Lower leg skin (tissue), 4 donors: ENCODE measurements around the gene VAMP8. TPM values are rescaled to one million over a fixed set of nuclear protein-coding genes. Genes with fewer than 3 reads are reported as not detected.
"Not testable (repeated sequence)": the region's sequence is repeated elsewhere in the genome, so short reads cannot be mapped to it uniquely, and the experiment has no call there.

Experiments
- DNase-seq, 2 donors: peaks; one replicate each; pipeline ENCODE4 v3.0.0-alpha.2; 2019; ENCODE audit warnings: low spot score in 2 of 2
- H3K4me3 ChIP-seq: fragments of 200-600 bp; sonication (generic); 2 replicates; pipeline ENCODE4 v1.5.1; 2017; ENCODE audit warnings: mild to moderate bottlenecking, low read depth; ENCODE audit not compliant: poor library complexity, severe bottlenecking
- POLR2A ChIP-seq, 2 donors: fragments of 450-650 bp; IDR thresholded peaks; one replicate each; pipeline ENCODE4 v1.6.1; 2016 to 2017; ENCODE audit warnings: antibody characterized with exemption in 2 of 2, mild to moderate bottlenecking in 1 of 2, moderate library complexity in 1 of 2
- WGBS, 2 donors: methylation state at CpG; one replicate each; pipeline ENCODE4 v1.1.5; 2018; 5-methylcytosine and 5-hydroxymethylcytosine counted together
- intact Hi-C: fragments of 100-400 bp; cut with DNase I; formaldehyde crosslinking; loops from one replicate; pipeline ENCODE4 v1.15.0; 2023; ENCODE audit warnings: low total_unique reads
- total RNA-seq, 4 donors: library from RNA; depleted of rRNA; stranded (reverse); fragments of >200 nt; gene quantifications; one replicate each; pipeline ENCODE4 v1.1.0, GENCODE V29; 2016
- TF ChIP-seq, protein P1 (sequence below), 3 donors: fragments of 450-650 bp; IDR thresholded peaks; one replicate each; pipeline ENCODE4 v1.5.1; 2016; ENCODE audit warnings: antibody characterized with exemption in 3 of 3, mild to moderate bottlenecking in 3 of 3, moderate library complexity in 2 of 3

VAMP8 gene
- total RNA-seq, 4 donors from 2014 or later: 88.3 to 207 (median 113) TPM

DNA sequence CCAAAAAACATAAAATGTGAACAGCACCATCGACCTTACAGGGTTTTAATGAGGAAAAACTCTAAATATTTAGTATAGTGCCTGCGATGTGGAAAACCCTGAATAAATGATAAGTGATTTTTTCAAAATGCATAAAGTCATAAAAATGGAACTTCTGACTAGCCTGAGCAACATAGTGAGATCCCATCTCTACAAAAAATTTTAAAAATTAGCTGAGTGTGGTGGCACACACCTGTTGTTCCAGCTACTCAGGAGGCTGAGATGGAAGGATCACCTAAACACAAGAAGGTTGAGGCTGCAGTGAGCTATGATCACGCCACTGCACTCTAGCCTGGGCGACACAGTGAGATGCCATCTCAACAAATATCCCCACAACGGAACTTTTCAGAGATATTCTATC is 20.3 kb upstream of the VAMP8 start:
- WGBS, 2 donors: 92 to 93% methylated on average over 5 of the region's 5 CpGs
- no peak for TF ChIP-seq POLR2A (IDR thresholded peaks at IDR 0.05)
- TF ChIP-seq, protein P1, sequence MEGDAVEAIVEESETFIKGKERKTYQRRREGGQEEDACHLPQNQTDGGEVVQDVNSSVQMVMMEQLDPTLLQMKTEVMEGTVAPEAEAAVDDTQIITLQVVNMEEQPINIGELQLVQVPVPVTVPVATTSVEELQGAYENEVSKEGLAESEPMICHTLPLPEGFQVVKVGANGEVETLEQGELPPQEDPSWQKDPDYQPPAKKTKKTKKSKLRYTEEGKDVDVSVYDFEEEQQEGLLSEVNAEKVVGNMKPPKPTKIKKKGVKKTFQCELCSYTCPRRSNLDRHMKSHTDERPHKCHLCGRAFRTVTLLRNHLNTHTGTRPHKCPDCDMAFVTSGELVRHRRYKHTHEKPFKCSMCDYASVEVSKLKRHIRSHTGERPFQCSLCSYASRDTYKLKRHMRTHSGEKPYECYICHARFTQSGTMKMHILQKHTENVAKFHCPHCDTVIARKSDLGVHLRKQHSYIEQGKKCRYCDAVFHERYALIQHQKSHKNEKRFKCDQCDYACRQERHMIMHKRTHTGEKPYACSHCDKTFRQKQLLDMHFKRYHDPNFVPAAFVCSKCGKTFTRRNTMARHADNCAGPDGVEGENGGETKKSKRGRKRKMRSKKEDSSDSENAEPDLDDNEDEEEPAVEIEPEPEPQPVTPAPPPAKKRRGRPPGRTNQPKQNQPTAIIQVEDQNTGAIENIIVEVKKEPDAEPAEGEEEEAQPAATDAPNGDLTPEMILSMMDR (IDR thresholded peaks at IDR 0.05): no peak
- H3K4me3 ChIP-seq: no peak overlapping the region
- DNase-seq: no peak
- intact Hi-C loops: no loop called here

DNA sequence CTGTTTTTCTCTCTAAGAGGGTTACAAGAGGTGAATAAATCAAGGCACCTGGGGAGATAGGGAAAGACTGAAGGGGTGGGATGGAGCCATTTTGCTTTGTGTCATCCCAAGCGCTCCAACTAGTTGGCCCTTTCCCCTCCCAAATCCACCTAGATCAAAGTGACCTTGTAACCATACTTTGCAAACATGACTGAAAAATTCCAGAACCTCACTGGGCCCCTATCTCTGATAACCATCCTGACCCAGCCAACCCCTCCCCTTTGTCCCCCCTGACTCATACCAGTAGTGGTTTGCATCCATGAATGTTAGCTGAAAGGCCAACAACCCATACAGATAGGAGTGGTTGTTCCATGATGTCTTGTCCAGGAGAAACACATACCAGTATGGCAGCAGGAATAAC is 19.2 kb upstream of the VAMP8 start:
- 96 to 100% methylated on average over 1 of the region's 1 CpG for WGBS, 2 donors
- H3K4me3 ChIP-seq: no peak overlapping the region
- intact Hi-C loops: no loop called here
- no peak for TF ChIP-seq POLR2A (IDR thresholded peaks at IDR 0.05)
- TF ChIP-seq, protein P1 (IDR thresholded peaks at IDR 0.05): no peak
- peak in 1 of 2 donors; percentile 56 for DNase-seq

DNA sequence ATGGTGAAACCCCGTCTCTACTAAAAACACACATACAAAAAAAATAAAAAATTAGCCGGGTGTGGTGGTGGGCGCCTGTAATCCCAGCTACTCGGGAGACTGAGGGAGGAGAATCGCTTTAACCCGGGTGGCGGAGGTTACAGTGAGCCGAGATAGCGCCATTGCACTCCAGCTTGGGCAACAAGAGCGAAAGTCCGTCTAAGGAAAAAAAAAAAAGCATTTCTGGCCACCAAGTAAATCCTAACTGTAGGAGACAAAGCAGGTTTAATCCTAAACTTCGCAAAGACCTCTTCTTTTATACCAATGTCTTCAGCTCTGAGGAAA is 17.0 kb upstream of the VAMP8 start:
- DNase-seq, intact Hi-C loops, H3K4me3 ChIP-seq: not testable (repeated sequence)
- WGBS, 2 donors: 74 to 76% methylated on average over 12 of the region's 12 CpGs

DNA sequence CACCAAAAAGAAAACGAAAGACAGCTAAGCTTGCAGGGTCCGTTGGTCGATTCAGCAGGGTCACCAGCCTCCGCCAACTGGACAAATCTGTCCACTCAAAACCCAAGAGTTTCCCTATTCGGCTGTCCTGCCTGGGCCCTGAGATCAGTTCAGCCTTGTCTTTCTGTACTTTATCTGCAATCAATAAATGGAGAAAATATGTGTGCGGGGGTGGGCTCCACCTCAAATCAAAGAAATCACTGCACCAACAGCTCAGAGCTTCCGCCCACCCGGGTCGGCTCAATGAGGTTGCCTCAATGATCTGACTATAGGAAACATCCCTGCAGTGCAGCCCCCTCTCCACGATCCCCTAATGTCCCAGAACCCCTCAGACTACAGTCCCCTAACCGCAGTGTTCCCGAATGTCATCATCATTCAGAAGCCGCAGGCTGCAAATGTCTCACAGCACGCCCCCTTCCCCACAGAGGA is 16.5 kb upstream of the VAMP8 start:
- H3K4me3 ChIP-seq: peak overlapping the region; percentile 47
- intact Hi-C loops: no loop called here
- 4 to 5% methylated on average over 13 to 14 of the region's 14 CpGs for WGBS, 2 donors
- no peak for DNase-seq
- TF ChIP-seq POLR2A (IDR thresholded peaks at IDR 0.05): no peak
- TF ChIP-seq, protein P1 (IDR thresholded peaks at IDR 0.05): no peak

DNA sequence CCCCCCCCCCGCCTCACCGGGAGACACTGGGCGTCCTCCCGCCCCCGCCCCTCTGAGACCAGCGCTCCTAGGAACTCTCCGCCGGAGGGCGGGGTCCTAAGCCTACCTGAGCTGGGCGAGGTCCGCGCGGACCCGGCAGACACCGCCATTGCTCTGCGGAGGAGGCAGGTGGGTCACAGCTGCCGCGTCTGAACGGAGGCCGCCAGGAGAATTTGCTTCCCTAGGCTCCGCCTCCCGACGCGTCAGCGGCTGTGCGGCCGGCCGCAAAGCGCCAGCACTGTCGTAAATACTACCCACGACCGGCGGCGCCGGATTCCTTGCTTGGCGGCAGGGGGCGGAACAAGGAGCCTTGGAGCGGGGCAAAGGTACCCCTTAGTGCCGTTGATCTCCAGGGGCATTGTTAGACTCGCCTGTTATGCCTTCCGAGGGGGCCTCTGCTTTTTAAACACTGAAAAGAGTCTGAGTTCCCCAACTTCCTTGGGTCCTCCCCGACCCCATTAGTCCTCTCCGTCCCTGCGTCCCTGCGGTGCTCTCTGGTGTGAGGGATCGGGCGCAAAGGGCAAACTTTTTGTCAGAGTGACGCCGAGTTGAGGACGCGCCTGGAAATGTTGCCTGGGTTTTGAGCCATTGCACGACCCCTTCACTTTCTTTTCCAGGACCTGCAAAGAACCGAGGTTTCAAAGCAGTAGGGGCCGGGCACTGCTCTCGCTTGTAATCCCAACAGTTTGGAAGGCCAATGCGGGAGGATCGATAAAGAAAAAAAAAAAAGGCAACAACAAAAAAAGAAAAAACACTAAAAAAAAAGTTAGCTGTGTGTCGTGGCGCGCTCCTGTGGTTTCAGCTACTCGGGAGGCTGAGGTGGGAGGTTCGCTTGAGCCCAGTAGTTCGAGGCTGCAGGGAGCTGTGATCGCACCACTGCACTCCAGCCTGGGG is 15.8 kb upstream of the VAMP8 start, which contains the start of gene GGCX:
Gene GGCX, minus strand, starts transcription at position 214 of the 933 bp plus-strand sequence. Its CDS starts 65 bp downstream, at position 149.
- whole genome bisulfite sequencing, 2 donors: 6 to 9% methylated on average over 26 to 51 of the region's 64 CpGs
- peak; percentile 95 to 98 for DNase-seq
- no peak for TF ChIP-seq POLR2A (IDR thresholded peaks at IDR 0.05)
- TF ChIP-seq, protein P1 (IDR thresholded peaks at IDR 0.05): no peak
- intact Hi-C loops: no loop called here
- H3K4me3 ChIP-seq: peak within 1 kb of the TSS; percentile 47

DNA sequence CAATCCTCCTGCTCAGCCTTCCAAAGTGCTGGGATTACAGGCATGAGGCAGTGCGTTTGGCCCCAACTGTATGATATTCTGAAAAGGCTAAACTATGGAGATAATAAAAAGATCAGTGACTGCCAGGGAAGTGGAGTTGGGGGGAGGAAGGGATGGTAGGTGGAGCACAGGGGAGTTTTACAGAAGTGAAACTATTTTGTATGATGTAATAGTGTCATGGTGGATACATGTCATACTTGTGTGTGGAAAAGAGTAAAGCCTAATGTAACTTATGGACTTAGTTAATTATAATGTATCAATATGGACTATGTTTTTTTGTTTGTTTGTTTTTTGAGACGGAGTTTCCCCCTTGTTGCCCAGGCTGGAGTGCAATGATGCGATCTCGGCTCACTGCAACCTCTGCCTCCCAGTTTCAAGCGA is 13.2 kb upstream of the VAMP8 start:
- TF ChIP-seq, protein P1 (IDR thresholded peaks at IDR 0.05): no peak
- TF ChIP-seq POLR2A (IDR thresholded peaks at IDR 0.05): no peak
- H3K4me3 ChIP-seq: no peak overlapping the region
- no peak for DNase-seq
- intact Hi-C loops: no loop called here
- 90 to 91% methylated on average over 5 of the region's 5 CpGs for WGBS, 2 donors
